SJSA1 (cell line): ENCODE results near the gene SPATA32. TPM values are rescaled to one million over a fixed set of nuclear protein-coding genes. Genes with fewer than 3 reads are reported as not detected.
A peak's percentile ranks its signal among the peaks of the same experiment; 100 is the strongest.

ENCODE experiments used
- DNase-seq, 2 experiments: peaks; one replicate each; pipeline ENCODE4 v3.0.0-alpha.2; 2015 to 2020; ENCODE audit warnings: low spot score in 2 of 2, low read depth in 1 of 2
- H3K27ac ChIP-seq: fragments of 250-450 bp; sonication (Bioruptor Pico); 2 replicates; pipeline ENCODE4 v1.5.1; 2020; ENCODE audit warnings: mild to moderate bottlenecking, moderate library complexity
- H3K27me3 ChIP-seq: fragments of 250-450 bp; sonication (Bioruptor Pico); replicated peaks from 2 replicates; pipeline ENCODE4 v1.5.1; 2020; ENCODE audit warnings: mild to moderate bottlenecking, moderate library complexity
- H3K36me3 ChIP-seq: fragments of 250-450 bp; sonication (Bioruptor Pico); 2 replicates; pipeline ENCODE4 v1.5.1; 2020; ENCODE audit warnings: mild to moderate bottlenecking
- H3K4me1 ChIP-seq: fragments of 250-450 bp; sonication (Bioruptor Pico); replicated peaks from 2 replicates; pipeline ENCODE4 v1.6.1; 2021; ENCODE audit warnings: mild to moderate bottlenecking
- H3K4me3 ChIP-seq: fragments of 250-450 bp; sonication (Bioruptor Pico); 2 replicates; pipeline ENCODE4 v1.5.1; 2020; ENCODE audit warnings: mild to moderate bottlenecking
- H3K9me3 ChIP-seq: fragments of 250-450 bp; sonication (Bioruptor Pico); replicated peaks from 2 replicates; pipeline ENCODE4 v1.5.1; 2020; ENCODE audit warnings: mild to moderate bottlenecking
- total RNA-seq: library from RNA; depleted of rRNA; stranded (reverse); fragments of >200 nt; shearing (Covaris generic); gene quantifications from 2 replicates; pipeline ENCODE4 v1.2.3, GENCODE V29; 2014; rRNA removed

The SPATA32 gene
- total RNA-seq, 1 experiment from 2014 or later: not detected

GRCh38 chr17:45222996-45223538, 38.8 kb downstream of the SPATA32 start:
- Histone ChIP-seq H3K27me3 (peaks cover 45% of the 10 kb centered on the region), H3K36me3 (no peaks in the 10 kb centered on the region), H3K4me1 (peaks cover 12% of the 10 kb centered on the region), H3K4me3 (no peak overlapping the region), H3K9me3 (no peaks in the 10 kb centered on the region), H3K27ac (no peak overlapping the region)
- DNase-seq: peak in 1 of 2 experiments; percentile 49

GRCh38 chr17:45222289-45222995, 39.5 kb downstream of the SPATA32 start:
- H3K4me1 ChIP-seq: peaks cover 12% of the 10 kb centered on the region
- H3K27me3 ChIP-seq: peaks cover 45% of the 10 kb centered on the region
- no peak overlapping the region; the same call in 1 of the 2 replicates for H3K4me3 ChIP-seq
- no peaks in the 10 kb centered on the region for H3K36me3 ChIP-seq
- H3K27ac ChIP-seq: no peak overlapping the region
- no peak for DNase-seq
- H3K9me3 ChIP-seq: no peaks in the 10 kb centered on the region

- no peak for DNase-seq
- no peaks in the 10 kb centered on the region for H3K9me3 ChIP-seq
- H3K27me3 ChIP-seq: peaks cover 45% of the 10 kb centered on the region
- no peak overlapping the region for H3K27ac ChIP-seq
- H3K36me3 ChIP-seq: no peaks in the 10 kb centered on the region
- H3K4me3 ChIP-seq: peak overlapping the region; percentile 24
- peaks cover 12% of the 10 kb centered on the region for H3K4me1 ChIP-seq
These were observed 39.9 kb downstream of the SPATA32 start for GRCh38 chr17:45222014-45222288.

GRCh38 chr17:45221081-45222013, 40.5 kb downstream of the SPATA32 start, which contains the start of gene FMNL1:
FMNL1 (plus strand) TSS chr17:45221885; CDS start chr17:45222125, 240 bp downstream.
- DNase-seq: peak in 1 of 2 experiments; percentile 48
- Histone ChIP-seq H3K36me3 (no peaks in the 10 kb centered on the region), H3K27me3 (peaks cover 45% of the 10 kb centered on the region), H3K27ac (no peak within 1 kb of the TSS), H3K9me3 (no peaks in the 10 kb centered on the region), H3K4me1 (peaks cover 12% of the 10 kb centered on the region), H3K4me3 (peak within 1 kb of the TSS; percentile 24)

- Histone ChIP-seq H3K27me3 (peaks cover 45% of the 10 kb centered on the region), H3K9me3 (no peaks in the 10 kb centered on the region), H3K4me1 (peaks cover 12% of the 10 kb centered on the region), H3K36me3 (no peaks in the 10 kb centered on the region), H3K27ac (no peak overlapping the region), H3K4me3 (no peak overlapping the region)
- no peak for DNase-seq
These were observed 41.8 kb downstream of the SPATA32 start for GRCh38 chr17:45220079-45220478.

GRCh38 chr17:45218895-45219661, 42.8 kb downstream of the SPATA32 start:
- no peak overlapping the region for H3K27ac ChIP-seq
- no peaks in the 10 kb centered on the region for H3K36me3 ChIP-seq
- no peaks in the 10 kb centered on the region for H3K9me3 ChIP-seq
- DNase-seq: peak; percentile 68 to 87
- no peak overlapping the region for H3K4me3 ChIP-seq
- H3K27me3 ChIP-seq: peaks cover 38% of the 10 kb centered on the region
- peaks cover 12% of the 10 kb centered on the region for H3K4me1 ChIP-seq

Other genes with a start within 250 kb of the SPATA32 start
- 51.8 and 74.1 TPM in 2 replicates for gene DCAKD, start 210.5 kb downstream of the SPATA32 start, total RNA-seq
- gene NMT1, start 200.8 kb downstream of the SPATA32 start, total RNA-seq: 126 and 144 TPM in 2 replicates
- 17.5 and 92.5 TPM in 2 replicates for gene PLCD3, start 129.6 kb downstream of the SPATA32 start, total RNA-seq
- gene ACBD4, start 126.4 kb downstream of the SPATA32 start, total RNA-seq: 0.89 and 1.6 TPM in 2 replicates
- gene HEXIM1, start 113.6 kb downstream of the SPATA32 start, total RNA-seq: 7.2 and 7.3 TPM in 2 replicates
- 8.0 and 10.0 TPM in 2 replicates for gene HEXIM2, start 100.2 kb downstream of the SPATA32 start, total RNA-seq
- not detected in 2 replicates for gene FMNL1, start 40.2 kb downstream of the SPATA32 start, total RNA-seq
- gene MAP3K14, start 54.9 kb upstream of the SPATA32 start, total RNA-seq: 3.7 and 5.5 TPM in 2 replicates
- 0.53 TPM in 1 of 2 replicates, not detected in the other for gene ARHGAP27, start 170.8 kb upstream of the SPATA32 start, total RNA-seq
- 8.8 and 16.4 TPM in 2 replicates for gene PLEKHM1, start 228.6 kb upstream of the SPATA32 start, total RNA-seq